Glomerular visceral epithelial cell (primary cell): ENCODE measurements around the gene IGF1R.

Source experiments
- DNase-seq: peaks from one replicate; pipeline ENCODE4 v3.0.0-alpha.2; 2016; ENCODE audit errors: extremely low spot score

IGF1R gene

DNA sequence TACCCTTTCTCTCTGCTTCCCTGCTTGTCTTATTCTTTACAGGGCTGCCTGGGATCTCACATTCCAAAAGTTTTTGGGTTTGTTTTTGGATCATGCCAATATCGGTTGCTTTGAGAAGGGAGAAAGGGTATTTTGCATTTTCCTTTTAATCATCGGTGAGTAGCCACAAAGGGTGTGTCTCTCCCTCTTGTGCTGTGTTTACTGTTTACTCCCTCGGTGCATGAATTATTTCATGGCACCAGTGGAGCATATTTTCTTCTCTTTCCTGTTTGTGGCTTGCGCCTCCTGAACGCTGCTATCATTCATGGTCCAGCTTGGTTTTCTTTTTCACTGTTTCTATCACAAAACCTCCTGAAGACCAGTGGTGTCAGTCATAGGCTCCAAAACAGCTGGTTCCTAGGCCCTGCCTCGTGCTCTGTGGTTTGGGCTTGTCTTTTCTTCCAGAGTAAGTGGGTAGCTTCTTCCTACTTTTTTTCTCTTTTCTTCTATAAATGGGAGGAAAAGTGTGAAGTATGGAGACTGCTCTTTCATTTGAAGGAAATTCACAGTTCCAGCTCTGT lies 54.9 kb downstream of the IGF1R start:
- no peak for DNase-seq

DNA sequence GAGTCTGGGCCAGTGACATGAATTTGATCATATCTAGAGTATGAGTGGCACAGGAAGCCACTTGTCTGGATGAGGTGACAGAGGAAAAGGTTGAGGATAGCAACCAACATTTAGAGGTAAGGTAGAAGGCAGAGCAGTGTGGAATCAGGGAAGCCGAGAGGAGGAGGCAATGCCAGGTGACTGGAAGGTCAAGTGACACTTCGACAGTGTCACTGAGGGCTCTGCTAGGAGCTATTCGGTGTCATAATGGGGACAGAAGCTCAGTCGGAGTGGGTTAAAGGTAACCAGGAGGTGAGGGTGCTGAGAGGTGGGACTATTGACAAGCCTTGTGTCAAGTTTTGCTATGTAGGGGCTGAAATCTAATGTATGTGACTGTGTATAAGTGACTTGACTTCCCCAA lies 56.7 kb downstream of the IGF1R start:
- no peak for DNase-seq

DNA sequence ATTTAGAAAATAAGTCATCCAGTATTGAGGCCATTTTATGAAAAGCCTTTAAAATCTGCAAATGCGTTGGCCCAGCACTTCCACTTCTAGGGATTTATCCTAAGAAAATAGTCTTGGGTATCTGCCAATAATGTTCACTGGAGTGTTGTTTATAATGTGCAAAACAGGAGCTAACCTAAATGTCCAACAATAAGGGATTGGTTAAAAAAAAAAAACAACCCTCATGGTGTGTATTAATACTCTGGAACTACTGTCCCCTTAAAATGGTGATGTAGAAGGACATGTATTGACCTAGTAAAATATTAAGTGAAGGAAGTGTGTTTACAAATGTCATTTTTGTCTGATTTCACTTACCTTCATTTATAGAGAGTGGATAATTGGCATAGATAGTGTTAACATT lies 58.0 kb downstream of the IGF1R start:
- no peak for DNase-seq

GRCh38 chr15:98706986-98707385 lies 58.6 kb downstream of the IGF1R start:
- no peak for DNase-seq

DNA sequence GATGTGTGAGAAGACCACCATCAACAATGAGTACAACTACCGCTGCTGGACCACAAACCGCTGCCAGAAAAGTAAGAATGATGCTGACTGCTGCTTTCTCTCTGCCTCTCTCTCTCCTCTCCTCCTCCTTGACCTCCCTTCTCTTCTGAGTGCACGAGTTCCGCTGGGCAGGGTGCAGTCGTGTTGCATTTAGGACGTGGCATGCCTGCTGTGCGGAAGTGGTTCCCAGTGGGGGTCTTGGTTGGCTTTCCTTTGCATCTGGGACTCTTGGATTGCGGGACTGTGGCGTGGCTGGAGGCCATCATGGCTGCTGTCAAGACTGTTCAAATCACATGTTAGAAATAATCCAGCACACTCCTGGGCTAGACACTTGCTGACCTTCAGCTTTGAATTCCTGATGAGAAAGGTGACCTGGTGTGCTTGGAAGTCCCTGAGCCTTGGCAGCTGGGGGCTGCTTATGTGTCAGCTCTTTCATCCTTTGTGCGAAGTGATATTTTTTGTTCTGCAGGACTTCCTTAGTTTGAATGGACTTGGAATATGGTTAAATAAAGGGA lies 59.8 kb downstream of the IGF1R start:
- no peak for DNase-seq

- DNase-seq, result no peak
Measured at GRCh38 chr15:98711810-98712209, 63.5 kb downstream of the IGF1R start.

DNA sequence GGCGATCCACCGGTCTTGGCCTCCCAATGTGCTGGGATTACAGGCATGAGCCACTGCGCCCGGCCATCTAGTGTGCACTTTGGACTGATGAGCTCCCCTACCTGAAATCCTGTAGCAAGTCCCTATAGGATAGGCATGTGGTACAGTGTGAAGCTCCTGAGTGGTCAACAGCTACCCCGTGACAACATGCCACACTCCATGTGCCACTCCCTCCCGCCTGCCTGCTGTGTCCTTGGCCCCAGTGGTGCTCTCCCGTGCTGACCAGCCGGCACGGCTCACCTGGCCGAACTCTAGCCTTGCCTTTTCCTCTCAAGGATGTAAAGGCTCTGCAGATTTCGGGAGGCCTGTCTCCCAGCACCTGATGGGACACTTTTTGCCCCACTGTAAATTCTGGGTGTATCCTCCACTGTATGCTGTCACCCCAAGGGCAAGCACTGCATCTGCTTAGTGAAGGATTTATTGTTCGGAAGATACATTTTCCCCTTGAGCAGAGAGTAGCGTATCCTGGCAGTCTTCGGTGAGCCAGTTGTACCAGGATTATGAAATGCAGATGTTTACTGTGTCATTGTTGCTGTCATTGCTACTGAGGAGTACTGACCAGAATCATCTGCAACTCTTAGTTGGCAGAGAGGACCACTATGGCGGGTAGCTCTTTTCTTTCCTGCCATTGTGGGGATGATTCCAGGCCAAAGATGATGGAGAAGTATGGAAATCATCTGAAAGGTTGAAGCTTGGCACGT lies 64.7 kb downstream of the IGF1R start:
- DNase-seq, result no peak

DNA sequence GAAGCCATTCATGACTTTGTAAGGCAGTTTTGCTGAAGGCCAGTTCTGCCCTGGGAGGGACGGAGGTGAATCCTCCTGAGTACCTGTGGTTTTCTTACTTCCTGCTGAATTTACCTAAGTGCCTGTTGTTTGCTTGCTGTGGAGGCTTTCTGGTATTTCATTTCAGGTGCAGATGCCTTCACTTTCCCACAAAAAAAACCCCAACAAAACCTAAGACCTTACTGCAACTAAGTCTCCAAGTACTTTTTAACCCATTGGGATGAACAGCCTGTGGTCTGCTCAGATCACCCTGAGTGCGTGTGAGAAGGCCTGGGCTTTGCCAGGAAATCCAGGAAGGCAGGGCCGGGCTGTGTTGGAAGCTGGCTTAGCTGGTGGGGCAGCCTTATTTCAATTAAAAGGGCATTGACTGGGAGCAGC lies 65.3 kb downstream of the IGF1R start:
- DNase-seq, result no peak

- no peak for DNase-seq
Measured at GRCh38 chr15:98714922-98715321, 66.6 kb downstream of the IGF1R start.

DNA sequence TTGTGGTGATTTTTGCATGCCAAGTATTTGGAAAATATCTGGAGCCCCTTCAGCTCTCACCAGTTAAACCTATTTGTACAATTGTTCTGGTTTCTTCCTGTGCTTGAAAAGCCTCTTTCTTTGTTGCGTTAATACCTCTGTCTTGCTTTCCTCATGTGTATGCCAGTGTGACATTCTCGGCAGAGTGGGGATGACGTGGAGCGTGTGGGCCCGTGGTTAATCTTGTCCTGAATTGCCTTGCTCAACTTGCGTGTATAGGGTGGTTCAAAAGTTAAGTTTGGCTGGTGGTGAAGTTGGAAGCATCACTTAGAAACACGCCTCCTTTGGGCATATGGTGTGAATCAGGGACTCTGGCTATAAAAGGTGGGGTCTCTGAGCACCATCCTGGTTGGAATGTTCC lies 67.1 kb downstream of the IGF1R start:
- DNase-seq, result no peak

DNA sequence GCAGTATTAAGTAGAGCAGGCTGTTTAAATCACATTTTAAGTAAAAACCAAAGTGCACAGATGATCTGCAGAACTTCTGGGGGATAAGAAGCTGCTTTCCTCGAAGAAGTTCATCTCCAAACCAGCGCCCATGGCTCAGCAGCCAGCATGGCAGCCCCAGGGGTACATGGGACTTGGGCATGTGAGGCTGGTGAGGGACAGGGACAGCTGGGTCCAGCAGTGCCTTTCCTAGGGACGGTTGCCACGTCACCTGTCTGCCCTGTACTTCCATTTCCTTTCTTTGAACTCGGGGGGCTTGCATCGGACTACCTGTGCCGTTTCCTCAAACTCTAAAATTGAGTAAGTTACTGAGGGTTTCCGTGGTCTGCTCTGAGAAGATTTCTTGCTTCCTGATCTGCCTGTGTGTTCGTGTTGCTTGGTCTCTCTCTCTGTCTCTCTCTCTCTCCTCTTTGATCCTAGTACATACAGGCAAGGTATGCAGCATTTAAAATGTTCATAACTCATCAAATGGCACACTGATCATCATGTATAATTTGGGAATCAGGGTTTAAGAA lies 67.6 kb downstream of the IGF1R start:
- no peak for DNase-seq

- DNase-seq, result no peak
Measured at GRCh38 chr15:98717371-98717770, 69.0 kb downstream of the IGF1R start.

DNA sequence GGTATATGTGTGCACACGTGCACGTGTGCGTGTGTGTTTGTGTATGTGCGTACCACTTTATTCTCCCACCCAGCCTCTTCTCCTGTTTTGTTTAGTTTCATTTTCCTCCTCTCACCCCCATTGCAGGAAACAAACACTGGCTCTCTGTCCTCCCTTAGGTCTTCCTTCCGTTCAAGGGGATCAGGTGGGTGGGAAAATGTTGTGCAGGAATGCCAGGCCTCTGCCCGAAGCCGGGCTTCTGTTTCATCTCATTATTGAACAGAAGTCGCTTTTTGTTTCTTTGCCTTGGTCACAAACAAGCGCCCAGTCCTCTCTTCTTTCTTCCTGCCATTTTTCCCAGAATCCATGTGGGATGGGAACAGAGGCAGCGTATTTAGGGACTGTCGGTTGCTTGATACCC lies 69.6 kb downstream of the IGF1R start:
- DNase-seq, result no peak

GRCh38 chr15:98718426-98719136 lies 70.2 kb downstream of the IGF1R start:
- DNase-seq, result no peak

GRCh38 chr15:98719137-98719740 lies 70.9 kb downstream of the IGF1R start:
- DNase-seq, result peak; percentile 25

DNA sequence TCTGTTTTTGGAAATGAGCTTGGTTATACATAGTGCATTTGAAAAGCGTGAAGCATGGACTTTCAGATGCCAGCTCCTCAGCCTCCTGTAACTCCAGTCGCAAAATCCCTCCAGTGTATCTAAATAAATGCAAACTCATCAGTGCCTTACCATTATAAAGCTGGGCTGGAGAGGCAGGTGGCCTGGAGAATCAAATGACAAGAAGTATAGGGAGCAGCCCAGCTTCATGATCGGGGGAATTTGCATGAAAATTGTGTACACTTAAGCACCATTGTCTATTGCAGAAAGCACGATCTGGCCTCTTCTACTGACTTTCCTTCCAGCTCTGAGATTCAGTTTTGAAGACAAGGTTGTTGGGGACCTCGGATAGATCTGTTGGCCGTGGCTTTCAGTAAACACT lies 71.7 kb downstream of the IGF1R start:
- no peak for DNase-seq

GRCh38 chr15:98720577-98721565 lies 72.5 kb downstream of the IGF1R start:
- no peak for DNase-seq

- DNase-seq, result no peak
Measured at GRCh38 chr15:98722209-98722608, 73.9 kb downstream of the IGF1R start.

GRCh38 chr15:98722645-98723044 lies 74.3 kb downstream of the IGF1R start:
- DNase-seq, result no peak

DNA sequence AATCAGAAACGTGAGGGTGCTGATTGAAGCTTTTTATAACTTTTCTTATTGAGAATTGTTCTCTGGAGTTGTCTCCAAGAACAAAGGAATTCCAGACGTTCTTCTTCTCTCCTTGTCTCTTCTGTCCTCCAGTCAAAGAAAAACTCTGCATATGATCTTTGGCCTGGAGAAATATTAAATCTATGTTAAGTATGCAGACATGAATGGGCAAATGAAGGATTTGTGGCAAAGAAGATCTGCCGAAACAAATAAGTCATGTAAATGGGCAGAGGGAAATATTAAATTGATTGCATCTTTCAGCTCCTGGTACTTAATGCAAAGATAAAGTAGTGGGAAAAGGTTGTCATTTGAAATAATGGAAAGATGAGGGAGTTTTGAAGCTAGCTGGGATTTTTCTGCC lies 74.9 kb downstream of the IGF1R start:
- no peak for DNase-seq

GRCh38 chr15:98724048-98724447 lies 75.7 kb downstream of the IGF1R start:
- no peak for DNase-seq
